Neural progenitor cell (in vitro differentiated cells): Measurements from ENCODE around the gene TMEM263. TPM values are rescaled to one million over a fixed set of nuclear protein-coding genes. Genes with fewer than 3 reads are reported as not detected.
A peak's percentile ranks its signal among the peaks of the same experiment; 100 is the strongest.

Source experiments
- DNase-seq: peaks from one replicate; pipeline ENCODE4 v3.0.0-alpha.2; 2016; ENCODE audit warnings: low spot score
- H2AFZ ChIP-seq: fragments of 200-600 bp; sonication (generic); replicated peaks from 2 replicates; pipeline ENCODE4 v1.6.1; 2016; ENCODE audit warnings: antibody characterized with exemption
- H3F3A ChIP-seq: fragments of 200-600 bp; sonication (generic); 2 replicates; pipeline ENCODE4 v1.6.1; 2016; ENCODE audit warnings: antibody characterized with exemption, low read depth
- H3K27ac ChIP-seq: fragments of 200-600 bp; sonication (generic); 2 replicates; pipeline ENCODE4 v1.5.1; 2016; ENCODE audit warnings: mild to moderate bottlenecking
- H3K27me3 ChIP-seq: fragments of 200-600 bp; sonication (generic); 2 replicates; pipeline ENCODE4 v1.6.1; 2016; ENCODE audit warnings: mild to moderate bottlenecking, moderate library complexity
- H3K36me3 ChIP-seq: fragments of 200-600 bp; sonication (generic); 2 replicates; pipeline ENCODE4 v1.5.1; 2016
- H3K4me1 ChIP-seq: fragments of 200-600 bp; sonication (generic); 2 replicates; pipeline ENCODE4 v1.6.1; 2016; ENCODE audit warnings: mixed run types
- H3K4me2 ChIP-seq: fragments of 200-600 bp; sonication (generic); 2 replicates; pipeline ENCODE4 v1.6.1; 2016
- H3K4me3 ChIP-seq: fragments of 200-600 bp; sonication (generic); 2 replicates; pipeline ENCODE4 v1.5.1; 2016
- H3K79me2 ChIP-seq: fragments of 200-600 bp; sonication (generic); 2 replicates; pipeline ENCODE4 v1.6.1; 2016; ENCODE audit warnings: low read depth
- H3K9ac ChIP-seq: fragments of 200-600 bp; sonication (generic); 2 replicates; pipeline ENCODE4 v1.6.1; 2016
- H3K9me3 ChIP-seq: fragments of 200-600 bp; sonication (generic); 2 replicates; pipeline ENCODE4 v1.5.1; 2016; ENCODE audit warnings: low read depth
- H4K20me1 ChIP-seq: fragments of 200-600 bp; sonication (generic); 2 replicates; pipeline ENCODE4 v1.6.1; 2016; ENCODE audit warnings: low read depth
- H3K27ac Mint-ChIP-seq: 3 replicates; pipeline ENCODE4 v1.8.0; 2021; ENCODE audit warnings: mixed read lengths
- H3K27me3 Mint-ChIP-seq: 2 replicates; pipeline ENCODE4 v1.8.0; 2022; ENCODE audit warnings: low read depth, mild to moderate bottlenecking, inconsistent platforms, moderate library complexity, mixed read lengths; ENCODE audit not compliant: insufficient read depth
- H3K36me3 Mint-ChIP-seq: 3 replicates; pipeline ENCODE4 v1.8.0; 2021; ENCODE audit warnings: mixed read lengths
- H3K4me1 Mint-ChIP-seq: 3 replicates; pipeline ENCODE4 v1.8.0; 2021; ENCODE audit warnings: mixed read lengths
- H3K4me3 Mint-ChIP-seq: 3 replicates; pipeline ENCODE4 v1.8.0; 2021; ENCODE audit warnings: mild to moderate bottlenecking, moderate library complexity, mixed read lengths
- H3K9me3 Mint-ChIP-seq: 3 replicates; pipeline ENCODE4 v1.8.0; 2020; ENCODE audit warnings: mixed read lengths
- EZH2 ChIP-seq: fragments of 200-600 bp; sonication (generic); IDR thresholded peaks from 2 replicates; pipeline ENCODE4 v1.6.1; 2017; ENCODE audit warnings: antibody characterized with exemption, mild to moderate bottlenecking, moderate library complexity
- EZH2phosphoT487 ChIP-seq: fragments of 200-600 bp; sonication (generic); IDR thresholded peaks from 2 replicates; pipeline ENCODE4 v1.6.1; 2017; ENCODE audit warnings: antibody characterized with exemption
- total RNA-seq: library from RNA; depleted of rRNA; stranded (reverse); fragments of >200 nt; gene quantifications from 2 replicates; pipeline ENCODE4 v1.2.3, GENCODE V29; 2015; ENCODE audit warnings: low replicate concordance
- TF ChIP-seq, protein P1 (sequence below): fragments of 200-600 bp; sonication (generic); IDR thresholded peaks from 2 replicates; pipeline ENCODE4 v1.5.1; 2017; ENCODE audit warnings: antibody characterized with exemption, mild to moderate bottlenecking

Gene TMEM263
- total RNA-seq, 1 donor from 2014 or later = 39.7 TPM

DNA sequence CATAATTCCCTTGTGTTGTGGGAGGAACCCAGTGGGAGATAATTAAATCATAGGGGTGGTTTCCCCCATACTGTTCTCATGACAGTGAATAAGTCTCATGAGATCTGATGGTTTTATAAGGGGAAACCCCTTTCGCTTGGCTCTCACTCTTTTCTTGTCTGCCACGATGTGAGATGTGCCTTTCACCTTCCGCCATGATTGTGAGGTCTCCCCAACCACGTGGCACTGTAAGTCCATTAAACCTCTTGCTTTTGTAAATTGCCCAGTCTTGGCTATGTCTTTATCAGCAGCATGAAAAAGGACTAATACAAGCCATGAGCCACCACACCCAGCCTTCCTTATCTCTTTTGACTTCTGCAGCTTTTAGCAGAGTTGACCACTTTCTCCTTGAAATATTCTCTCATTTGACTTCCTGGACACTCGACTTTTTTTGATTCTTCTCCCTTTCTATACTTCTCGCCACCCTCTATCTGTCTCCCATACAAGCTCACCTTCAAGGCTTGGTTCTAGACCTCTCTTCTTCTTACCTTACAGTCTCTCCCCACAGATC is 29.0 kb downstream of the TMEM263 start:
- Mint-ChIP-seq H3K4me3 (peak overlapping the region; percentile 3), H3K27ac (no peak overlapping the region), H3K4me1 (peaks cover 15% of the 10 kb centered on the region), H3K9me3 (no peaks in the 10 kb centered on the region), H3K27me3 (peaks cover 2% of the 10 kb centered on the region), H3K36me3 (peaks cover 16% of the 10 kb centered on the region)
- Histone ChIP-seq H3K27me3 (no peaks in the 10 kb centered on the region), H3K79me2 (peaks cover 7% of the 10 kb centered on the region), H3K27ac (no peak overlapping the region), H3K9me3 (no peaks in the 10 kb centered on the region), H3K4me3 (no peak overlapping the region), H3K4me1 (peaks cover 17% of the 10 kb centered on the region), H4K20me1 (no peaks in the 10 kb centered on the region), H3F3A (peaks cover 16% of the 10 kb centered on the region), H3K4me2 (no peak overlapping the region), H3K36me3 (peaks cover 9% of the 10 kb centered on the region), H2AFZ (no peak overlapping the region), H3K9ac (no peak overlapping the region)
- no peak for TF ChIP-seq EZH2
- TF ChIP-seq, protein P1, sequence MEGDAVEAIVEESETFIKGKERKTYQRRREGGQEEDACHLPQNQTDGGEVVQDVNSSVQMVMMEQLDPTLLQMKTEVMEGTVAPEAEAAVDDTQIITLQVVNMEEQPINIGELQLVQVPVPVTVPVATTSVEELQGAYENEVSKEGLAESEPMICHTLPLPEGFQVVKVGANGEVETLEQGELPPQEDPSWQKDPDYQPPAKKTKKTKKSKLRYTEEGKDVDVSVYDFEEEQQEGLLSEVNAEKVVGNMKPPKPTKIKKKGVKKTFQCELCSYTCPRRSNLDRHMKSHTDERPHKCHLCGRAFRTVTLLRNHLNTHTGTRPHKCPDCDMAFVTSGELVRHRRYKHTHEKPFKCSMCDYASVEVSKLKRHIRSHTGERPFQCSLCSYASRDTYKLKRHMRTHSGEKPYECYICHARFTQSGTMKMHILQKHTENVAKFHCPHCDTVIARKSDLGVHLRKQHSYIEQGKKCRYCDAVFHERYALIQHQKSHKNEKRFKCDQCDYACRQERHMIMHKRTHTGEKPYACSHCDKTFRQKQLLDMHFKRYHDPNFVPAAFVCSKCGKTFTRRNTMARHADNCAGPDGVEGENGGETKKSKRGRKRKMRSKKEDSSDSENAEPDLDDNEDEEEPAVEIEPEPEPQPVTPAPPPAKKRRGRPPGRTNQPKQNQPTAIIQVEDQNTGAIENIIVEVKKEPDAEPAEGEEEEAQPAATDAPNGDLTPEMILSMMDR = no peak
- TF ChIP-seq EZH2phosphoT487 = no peak
- no peak for DNase-seq

DNA sequence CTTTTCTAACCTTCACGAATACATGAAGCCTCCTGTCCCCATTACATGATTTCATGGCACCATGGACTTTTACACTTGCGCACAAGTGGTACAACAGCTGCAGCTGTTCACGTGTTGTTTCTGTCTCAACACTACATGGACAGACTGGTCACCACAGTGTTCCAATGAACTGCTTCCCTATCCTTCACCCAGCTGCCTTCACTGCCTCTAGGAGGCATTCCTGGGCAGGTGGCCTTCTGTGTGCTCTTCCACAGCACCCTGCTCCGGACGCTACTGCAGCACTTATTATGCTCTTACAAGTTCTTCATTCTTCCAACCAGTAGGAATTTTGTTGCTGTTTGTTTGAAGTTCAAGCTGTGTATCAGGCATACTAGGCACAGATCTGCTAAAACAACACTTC is 29.8 kb downstream of the TMEM263 start:
- H3K4me1 Mint-ChIP-seq = peaks cover 15% of the 10 kb centered on the region
- H4K20me1 ChIP-seq = no peaks in the 10 kb centered on the region
- H3K4me2 ChIP-seq = peak overlapping the region; percentile 81
- H3K9me3 Mint-ChIP-seq = no peaks in the 10 kb centered on the region
- H3K9me3 ChIP-seq = no peaks in the 10 kb centered on the region
- peaks cover 7% of the 10 kb centered on the region for H3K79me2 ChIP-seq
- peaks cover 2% of the 10 kb centered on the region for H3K27me3 Mint-ChIP-seq
- H3K9ac ChIP-seq = no peak overlapping the region
- H3F3A ChIP-seq = peaks cover 16% of the 10 kb centered on the region
- no peak overlapping the region for H3K27ac ChIP-seq
- H3K36me3 Mint-ChIP-seq = peaks cover 16% of the 10 kb centered on the region
- no peaks in the 10 kb centered on the region for H3K27me3 ChIP-seq
- TF ChIP-seq EZH2phosphoT487 = no peak
- TF ChIP-seq EZH2 = no peak
- TF ChIP-seq, protein P1 = no peak
- H3K4me3 Mint-ChIP-seq = peak overlapping the region; percentile 93
- no peak overlapping the region for H3K27ac Mint-ChIP-seq
- peaks cover 9% of the 10 kb centered on the region for H3K36me3 ChIP-seq
- no peak overlapping the region for H2AFZ ChIP-seq
- H3K4me3 ChIP-seq = no peak overlapping the region
- peaks cover 17% of the 10 kb centered on the region for H3K4me1 ChIP-seq
- DNase-seq = peak; percentile 10

DNA sequence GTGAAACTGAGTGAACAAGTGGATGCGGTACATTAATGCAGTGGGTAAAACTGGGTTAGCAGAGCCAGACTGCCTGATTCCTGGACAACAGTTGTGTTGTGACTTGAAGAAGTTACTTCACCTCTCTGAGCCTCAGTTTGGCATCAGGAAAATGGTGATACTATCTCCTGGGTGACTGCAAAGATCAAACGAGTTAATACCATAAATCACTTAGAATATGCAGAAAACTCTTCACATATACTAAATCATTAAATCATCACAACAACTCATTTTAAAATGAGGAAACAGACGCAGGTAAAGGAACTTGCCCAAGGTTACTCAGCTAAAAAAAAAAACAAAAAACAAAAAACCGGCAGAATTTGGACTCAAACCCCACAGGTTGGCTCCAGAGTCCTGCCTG is 30.4 kb downstream of the TMEM263 start:
- Histone ChIP-seq H3K4me1 (peaks cover 17% of the 10 kb centered on the region), H3K79me2 (peaks cover 7% of the 10 kb centered on the region), H3K9ac (peak overlapping the region; percentile 39), H2AFZ (no peak overlapping the region), H3K36me3 (peaks cover 9% of the 10 kb centered on the region), H3K9me3 (no peaks in the 10 kb centered on the region), H3K4me3 (peak overlapping the region; percentile 61), H4K20me1 (no peaks in the 10 kb centered on the region), H3F3A (peaks cover 16% of the 10 kb centered on the region), H3K4me2 (peak overlapping the region; percentile 81), H3K27me3 (no peaks in the 10 kb centered on the region), H3K27ac (no peak overlapping the region)
- Mint-ChIP-seq H3K27me3 (peaks cover 2% of the 10 kb centered on the region), H3K27ac (no peak overlapping the region), H3K4me1 (peaks cover 15% of the 10 kb centered on the region), H3K36me3 (peaks cover 16% of the 10 kb centered on the region), H3K4me3 (peak overlapping the region; percentile 93), H3K9me3 (no peaks in the 10 kb centered on the region)
- no peak for DNase-seq
- TF ChIP-seq EZH2 (no peak), EZH2phosphoT487 (no peak)
- TF ChIP-seq, protein P1 = no peak
